GM12891 (cell line): ENCODE results near the gene CNMD.

Source experiments
- POLR2A ChIP-seq: IDR thresholded peaks from 2 replicates; pipeline ENCODE4 v1.6.1; 2011; ENCODE audit warnings: low read depth, low read length, control low read depth
- SPI1 ChIP-seq: IDR thresholded peaks from 2 replicates; pipeline ENCODE4 v1.6.1; 2011; ENCODE audit warnings: low read depth, low read length, control low read depth
- TAF1 ChIP-seq: IDR thresholded peaks from 2 replicates; pipeline ENCODE4 v1.6.1; 2011; ENCODE audit warnings: low read depth, low read length, control low read depth

DNA sequence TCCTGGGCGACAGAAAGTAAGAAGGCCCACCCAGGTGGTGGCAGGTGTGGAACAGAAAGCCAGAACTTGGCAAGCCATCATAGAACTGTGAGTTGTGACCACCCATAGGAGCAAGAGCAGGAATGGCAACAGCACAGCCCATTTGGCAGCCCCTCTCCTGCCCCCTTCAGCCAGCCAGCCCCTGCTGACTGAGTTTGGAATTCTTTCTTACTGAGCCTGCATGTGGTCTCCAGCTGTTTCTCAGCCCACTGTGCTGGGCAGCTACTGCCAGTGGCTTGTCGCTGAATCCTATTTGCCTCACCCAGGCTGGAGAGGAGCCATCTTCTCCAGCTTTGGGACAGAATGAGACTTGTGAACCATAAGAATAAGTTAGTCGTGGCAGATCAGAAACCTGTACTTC lies 28.3 kb downstream of the CNMD start:
- no peak for TF ChIP-seq POLR2A
- no peak for TF ChIP-seq TAF1
- no peak for TF ChIP-seq SPI1
